CD4-positive, alpha-beta T cell treated with Interleukin-15 for 4 hours (primary cell): ENCODE results near the gene ZDHHC7.
A peak's percentile ranks its signal among the peaks of the same experiment; 100 is the strongest.
"Not testable (repeated sequence)": the region's sequence is repeated elsewhere in the genome, so short reads cannot be mapped to it uniquely, and the experiment has no call there.

ENCODE experiments used
- DNase-seq: peaks from one replicate; pipeline ENCODE4 v3.0.0-alpha.2; 2020; ENCODE audit warnings: low spot score

The ZDHHC7 gene

GRCh38 chr16:84938616-84939015, 72.7 kb downstream of the ZDHHC7 start:
- not testable (repeated sequence) for DNase-seq

GRCh38 chr16:84937196-84938005, 73.9 kb downstream of the ZDHHC7 start:
- DNase-seq = no peak

GRCh38 chr16:84933774-84934631, 77.3 kb downstream of the ZDHHC7 start:
- no peak for DNase-seq

- DNase-seq = no peak
These were observed 78.7 kb downstream of the ZDHHC7 start for GRCh38 chr16:84932681-84933080.

- DNase-seq = no peak
These were observed 79.8 kb downstream of the ZDHHC7 start for GRCh38 chr16:84931506-84931905.

- DNase-seq = no peak
These were observed 80.2 kb downstream of the ZDHHC7 start for GRCh38 chr16:84931107-84931494.

- no peak for DNase-seq
These were observed 80.8 kb downstream of the ZDHHC7 start for GRCh38 chr16:84930298-84931106.

GRCh38 chr16:84929421-84930297, 81.7 kb downstream of the ZDHHC7 start:
- no peak for DNase-seq

GRCh38 chr16:84928679-84929420, 82.5 kb downstream of the ZDHHC7 start:
- DNase-seq = no peak

GRCh38 chr16:84927621-84928591, 83.4 kb downstream of the ZDHHC7 start:
- no peak for DNase-seq

- no peak for DNase-seq
These were observed 84.9 kb downstream of the ZDHHC7 start for GRCh38 chr16:84926462-84926861.

GRCh38 chr16:84925773-84926372, 85.5 kb downstream of the ZDHHC7 start:
- DNase-seq = no peak

- DNase-seq = peak; percentile 54
These were observed 86.1 kb downstream of the ZDHHC7 start for GRCh38 chr16:84925092-84925772.

GRCh38 chr16:84924331-84925091, 86.8 kb downstream of the ZDHHC7 start:
- DNase-seq = no peak
